ENCODE results near the gene EHMT2. TPM values are rescaled to one million over a fixed set of nuclear protein-coding genes. Genes with fewer than 3 reads are reported as not detected.

The EHMT2 gene
- total and polyA plus RNA-seq, 2 of the 8 experiments (the other 6 are each of a cell fraction or from before 2014, with no cell fraction given): 125 to 177 TPM

DNA sequence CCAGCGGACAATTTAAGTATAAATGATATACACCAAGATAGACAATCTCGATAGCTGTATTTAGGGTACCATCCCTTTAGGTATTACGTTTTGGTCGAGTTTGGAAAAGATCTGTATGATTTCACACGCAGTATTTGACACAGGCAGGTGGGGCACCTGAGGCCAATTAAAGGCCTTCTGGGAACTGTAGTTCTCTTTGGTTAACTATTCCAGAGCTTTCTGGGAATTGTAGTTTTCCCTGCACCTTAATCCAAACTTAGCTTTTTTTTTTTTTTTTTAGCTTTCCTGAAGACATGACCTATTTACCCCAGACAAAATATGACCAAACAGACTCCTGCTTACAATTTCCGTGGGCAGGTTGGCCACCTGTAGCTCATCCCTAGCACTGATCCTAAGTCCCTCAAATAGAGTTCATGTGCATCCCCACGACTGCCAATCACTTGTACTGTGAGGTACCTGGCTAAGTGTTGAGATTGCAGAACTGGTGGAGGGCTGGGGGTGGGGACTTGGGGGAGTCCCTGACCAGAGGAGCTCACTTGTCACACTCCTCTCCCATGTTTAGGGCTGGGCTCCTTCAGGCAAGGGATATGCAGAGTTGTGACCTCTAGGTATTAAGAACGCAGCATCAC, 999 bp upstream of the EHMT2 start (continued):
- 0 out of 2 replicates have a peak, but pooled peaks have one; percentile 57 for TF ChIP-seq TCF12 (IDR thresholded peaks at IDR 0.05; ENCODE audit: low read depth, low read length)

Measured in H1 (cell line).